NCI-H128 (cell line): ENCODE results near the gene CIB1.

Experiments
- DNase-seq: peaks from one replicate; lab custom pipeline; 2025; ENCODE audit not compliant: unreplicated experiment; lab: John Stamatoyannopoulos, UW

CIB1 gene

GRCh38 chr15:90219421-90220141 is 14.2 kb downstream of the CIB1 start:
- DNase-seq = no peak

- no peak for DNase-seq
These were observed 15.9 kb downstream of the CIB1 start for GRCh38 chr15:90217671-90218394.

- no peak for DNase-seq
These were observed 19.1 kb downstream of the CIB1 start for GRCh38 chr15:90214553-90215196.

- DNase-seq = no peak
These were observed 19.9 kb downstream of the CIB1 start for GRCh38 chr15:90213818-90214204.

- DNase-seq = no peak
These were observed 20.5 kb downstream of the CIB1 start for GRCh38 chr15:90213122-90213817.

- DNase-seq = no peak
These were observed 21.3 kb downstream of the CIB1 start for GRCh38 chr15:90212221-90213098.

- DNase-seq = no peak
These were observed 22.1 kb downstream of the CIB1 start for GRCh38 chr15:90211440-90212143.

- DNase-seq = no peak
These were observed 22.7 kb downstream of the CIB1 start for GRCh38 chr15:90211009-90211408.

- no peak for DNase-seq
These were observed 23.1 kb downstream of the CIB1 start for GRCh38 chr15:90210593-90210992.

GRCh38 chr15:90209591-90209990 is 24.1 kb downstream of the CIB1 start:
- no peak for DNase-seq

- no peak for DNase-seq
These were observed 25.4 kb downstream of the CIB1 start for GRCh38 chr15:90208356-90208755.

- no peak for DNase-seq
These were observed 26.5 kb downstream of the CIB1 start for GRCh38 chr15:90207252-90207651.

- no peak for DNase-seq
These were observed 27.9 kb downstream of the CIB1 start for GRCh38 chr15:90205886-90206285.

GRCh38 chr15:90205050-90205848 is 28.5 kb downstream of the CIB1 start:
- DNase-seq = no peak

- DNase-seq = no peak
These were observed 29.8 kb downstream of the CIB1 start for GRCh38 chr15:90203922-90204321.

GRCh38 chr15:90203473-90203872 is 30.3 kb downstream of the CIB1 start:
- no peak for DNase-seq

GRCh38 chr15:90202929-90203328 is 30.8 kb downstream of the CIB1 start:
- DNase-seq = no peak

GRCh38 chr15:90201944-90202375 is 31.8 kb downstream of the CIB1 start:
- no peak for DNase-seq
